Thoracic aorta (tissue), 2 donors: ENCODE data around the gene DNM1. TPM values are rescaled to one million over a fixed set of nuclear protein-coding genes. Genes with fewer than 3 reads are reported as not detected.

Source experiments
- ATAC-seq: fragments of 150-250 bp; one replicate; pipeline ENCODE4 v1.8.0; 2017; ENCODE audit warnings: low read depth; ENCODE audit not compliant: insufficient number of reproducible peaks, low FRiP score
- DNase-seq: peaks from one replicate; pipeline ENCODE4 v3.0.0-alpha.2; 2020; ENCODE audit warnings: low spot score
- H3K27ac ChIP-seq, 2 donors: fragments of 200-600 bp; sonication (generic); 1 replicate in 1 of 2; 2 replicates in 1 of 2; pipeline ENCODE4 v1.5.1; 2016; ENCODE audit warnings: mild to moderate bottlenecking in 2 of 2, moderate library complexity in 2 of 2
- H3K27me3 ChIP-seq: fragments of 200-600 bp; sonication (generic); replicated peaks from 2 replicates; pipeline ENCODE4 v1.6.0; 2016; ENCODE audit warnings: mild to moderate bottlenecking; ENCODE audit not compliant: insufficient read depth
- H3K36me3 ChIP-seq: fragments of 200-600 bp; sonication (generic); one replicate; pipeline ENCODE4 v1.5.1; 2016
- H3K4me1 ChIP-seq, 2 donors: fragments of 200-600 bp; sonication (generic); 1 replicate in 1 of 2; 2 replicates in 1 of 2; pipeline versions ENCODE4 v1.5.1 to v1.6.0; 2016; ENCODE audit warnings: low read depth in 2 of 2, mild to moderate bottlenecking in 1 of 2; ENCODE audit not compliant: control insufficient read depth in 1 of 2
- H3K4me3 ChIP-seq: fragments of 200-600 bp; sonication (generic); 2 replicates; pipeline ENCODE4 v1.5.1; 2016; ENCODE audit warnings: mild to moderate bottlenecking
- H3K9me3 ChIP-seq: fragments of 200-600 bp; sonication (generic); 2 replicates; pipeline ENCODE4 v1.5.1; 2016
- total RNA-seq, 2 donors: library from RNA; depleted of rRNA; stranded (reverse); fragments of >200 nt; gene quantifications; one replicate each; pipeline versions ENCODE4 v1.1.0 to v1.2.3, GENCODE V29; 2016
- TF ChIP-seq, protein P1 (sequence below): fragments of 200-600 bp; sonication (generic); IDR thresholded peaks from one replicate; pipeline ENCODE4 v1.5.1; 2019; ENCODE audit warnings: antibody characterized with exemption

DNM1 gene
- total RNA-seq, 2 donors from 2014 or later: 7.2 to 9.7 TPM

GRCh38 chr9:128208946-128209669 lies 5.9 kb downstream of the DNM1 start:
- no peak overlapping the region for H3K4me3 ChIP-seq
- DNase-seq (no peak), ATAC-seq (no peak)
- H3K4me1 ChIP-seq: peaks cover under 1 to 3% of the 10 kb centered on the region in 2 donors
- H3K27ac ChIP-seq: no peak overlapping the region
- H3K36me3 ChIP-seq: no peaks in the 10 kb centered on the region
- H3K9me3 ChIP-seq: no peaks in the 10 kb centered on the region
- TF ChIP-seq, protein P1, sequence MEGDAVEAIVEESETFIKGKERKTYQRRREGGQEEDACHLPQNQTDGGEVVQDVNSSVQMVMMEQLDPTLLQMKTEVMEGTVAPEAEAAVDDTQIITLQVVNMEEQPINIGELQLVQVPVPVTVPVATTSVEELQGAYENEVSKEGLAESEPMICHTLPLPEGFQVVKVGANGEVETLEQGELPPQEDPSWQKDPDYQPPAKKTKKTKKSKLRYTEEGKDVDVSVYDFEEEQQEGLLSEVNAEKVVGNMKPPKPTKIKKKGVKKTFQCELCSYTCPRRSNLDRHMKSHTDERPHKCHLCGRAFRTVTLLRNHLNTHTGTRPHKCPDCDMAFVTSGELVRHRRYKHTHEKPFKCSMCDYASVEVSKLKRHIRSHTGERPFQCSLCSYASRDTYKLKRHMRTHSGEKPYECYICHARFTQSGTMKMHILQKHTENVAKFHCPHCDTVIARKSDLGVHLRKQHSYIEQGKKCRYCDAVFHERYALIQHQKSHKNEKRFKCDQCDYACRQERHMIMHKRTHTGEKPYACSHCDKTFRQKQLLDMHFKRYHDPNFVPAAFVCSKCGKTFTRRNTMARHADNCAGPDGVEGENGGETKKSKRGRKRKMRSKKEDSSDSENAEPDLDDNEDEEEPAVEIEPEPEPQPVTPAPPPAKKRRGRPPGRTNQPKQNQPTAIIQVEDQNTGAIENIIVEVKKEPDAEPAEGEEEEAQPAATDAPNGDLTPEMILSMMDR: no peak
- H3K27me3 ChIP-seq: peaks cover 3% of the 10 kb centered on the region

DNA sequence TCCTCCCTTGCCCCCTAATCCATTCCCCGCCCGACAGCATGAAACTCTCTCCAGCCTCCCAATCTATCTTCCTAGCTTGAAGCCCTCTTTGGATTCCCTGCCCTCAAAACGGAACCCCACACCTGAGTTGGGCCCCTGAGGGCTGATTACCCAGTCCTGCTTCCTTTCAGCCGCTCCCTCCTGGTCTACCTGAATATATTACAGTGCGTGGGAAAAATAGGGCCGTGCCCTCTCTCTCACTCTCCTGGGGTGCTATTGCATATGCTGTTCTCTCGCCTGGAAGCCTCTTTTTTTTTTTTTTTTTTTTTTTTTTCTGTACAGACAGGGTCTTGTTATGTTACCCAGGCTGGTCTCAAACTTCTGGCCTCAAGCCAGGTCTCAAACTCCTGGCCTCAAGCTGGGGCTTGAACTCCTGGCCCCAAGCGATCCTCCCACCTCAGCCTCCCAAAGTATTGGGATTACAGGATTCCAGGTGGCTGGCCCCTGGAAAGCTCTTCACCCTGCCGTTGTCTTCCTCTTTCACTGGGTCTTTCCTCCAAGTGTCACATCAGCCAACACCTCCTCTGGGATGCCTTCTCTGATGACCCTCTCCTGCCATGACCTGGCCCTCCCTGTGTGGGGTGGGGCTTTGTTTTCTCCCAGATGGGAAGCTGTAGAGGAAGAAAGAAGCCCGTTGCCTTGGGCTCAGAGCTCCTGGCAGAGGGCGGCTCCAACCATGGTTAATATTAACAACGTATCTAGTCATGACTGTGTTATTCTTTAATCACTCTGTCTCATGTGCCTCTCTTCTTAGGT lies 8.2 kb downstream of the DNM1 start:
- DNase-seq (no peak), ATAC-seq (no peak)
- Histone ChIP-seq H3K4me3 (no peak overlapping the region), H3K4me1 (no peaks in the 10 kb centered on the region), H3K27ac (no peak overlapping the region), H3K9me3 (no peaks in the 10 kb centered on the region), H3K36me3 (no peaks in the 10 kb centered on the region), H3K27me3 (no peaks in the 10 kb centered on the region)
- TF ChIP-seq, protein P1: no peak

- H3K27ac ChIP-seq: no peak overlapping the region
Observed at GRCh38 chr9:128211981-128212281, 8.8 kb downstream of the DNM1 start.

DNA sequence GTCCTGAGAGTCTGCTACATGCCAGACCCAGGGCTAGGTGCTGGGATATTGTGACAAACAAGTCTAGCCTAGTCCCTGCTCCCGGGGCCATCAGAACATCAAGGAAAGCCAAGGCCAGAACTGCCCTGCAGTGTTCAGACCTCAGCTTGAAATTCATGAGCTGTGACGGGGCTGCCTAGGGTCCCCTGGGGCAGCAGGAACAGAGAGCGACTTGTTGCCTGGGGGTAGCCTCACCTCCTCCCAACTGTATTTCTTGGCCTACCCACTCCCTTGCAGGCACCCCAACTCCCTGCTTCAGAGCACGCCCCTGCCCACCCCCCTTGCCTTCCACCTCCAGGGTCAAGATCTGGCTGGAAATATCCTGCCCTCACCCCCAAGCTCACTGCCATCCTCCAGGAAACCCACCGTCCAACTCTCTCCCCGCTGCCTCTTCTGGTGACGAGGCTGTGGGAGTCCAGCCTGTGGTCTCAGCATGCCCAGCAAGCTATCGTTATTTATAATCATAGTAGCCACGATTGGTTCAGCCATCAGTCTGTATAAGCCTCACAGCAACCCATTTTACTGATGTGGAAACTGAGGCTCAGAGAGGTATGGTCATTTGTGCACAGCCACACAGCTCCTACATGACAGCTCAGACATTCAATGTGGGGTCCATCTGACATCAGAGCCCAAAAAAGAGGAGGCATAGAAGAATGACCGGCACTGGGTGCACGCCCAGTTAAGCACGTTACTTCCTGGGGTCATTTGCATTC lies 10.7 kb downstream of the DNM1 start:
- Histone ChIP-seq H3K27ac (no peak overlapping the region), H3K36me3 (no peaks in the 10 kb centered on the region), H3K4me1 (peaks cover 0 to 8% of the 10 kb centered on the region in 2 donors), H3K9me3 (no peaks in the 10 kb centered on the region), H3K27me3 (no peaks in the 10 kb centered on the region), H3K4me3 (no peak overlapping the region)
- TF ChIP-seq, protein P1: no peak
- ATAC-seq: no peak
- no peak for DNase-seq

More at GRCh38 chr9:128211981-128212281, 8.8 kb downstream of the DNM1 start:
- Histone ChIP-seq H3K27me3 (no peaks in the 10 kb centered on the region), H3K4me3 (no peak overlapping the region), H3K4me1 (no peaks in the 10 kb centered on the region), H3K9me3 (no peaks in the 10 kb centered on the region), H3K36me3 (no peaks in the 10 kb centered on the region)
- ATAC-seq (no peak), DNase-seq (no peak)
- TF ChIP-seq, protein P1: no peak
